A172 (cell line): Measurements from ENCODE around the gene SLC34A1. TPM values are rescaled to one million over a fixed set of nuclear protein-coding genes. Genes with fewer than 3 reads are reported as not detected.
"Not testable (repeated sequence)": the region's sequence is repeated elsewhere in the genome, so short reads cannot be mapped to it uniquely, and the experiment has no call there.

ENCODE experiments used
- DNase-seq: peaks from one replicate; pipeline ENCODE4 v3.0.0-alpha.2; 2015; ENCODE audit warnings: low spot score
- total RNA-seq: library from RNA; depleted of rRNA; stranded (reverse); fragments of >200 nt; shearing (Covaris generic); gene quantifications from 2 replicates; pipeline ENCODE4 v1.2.3, GENCODE V29; 2014; rRNA removed

Gene SLC34A1, protein sequence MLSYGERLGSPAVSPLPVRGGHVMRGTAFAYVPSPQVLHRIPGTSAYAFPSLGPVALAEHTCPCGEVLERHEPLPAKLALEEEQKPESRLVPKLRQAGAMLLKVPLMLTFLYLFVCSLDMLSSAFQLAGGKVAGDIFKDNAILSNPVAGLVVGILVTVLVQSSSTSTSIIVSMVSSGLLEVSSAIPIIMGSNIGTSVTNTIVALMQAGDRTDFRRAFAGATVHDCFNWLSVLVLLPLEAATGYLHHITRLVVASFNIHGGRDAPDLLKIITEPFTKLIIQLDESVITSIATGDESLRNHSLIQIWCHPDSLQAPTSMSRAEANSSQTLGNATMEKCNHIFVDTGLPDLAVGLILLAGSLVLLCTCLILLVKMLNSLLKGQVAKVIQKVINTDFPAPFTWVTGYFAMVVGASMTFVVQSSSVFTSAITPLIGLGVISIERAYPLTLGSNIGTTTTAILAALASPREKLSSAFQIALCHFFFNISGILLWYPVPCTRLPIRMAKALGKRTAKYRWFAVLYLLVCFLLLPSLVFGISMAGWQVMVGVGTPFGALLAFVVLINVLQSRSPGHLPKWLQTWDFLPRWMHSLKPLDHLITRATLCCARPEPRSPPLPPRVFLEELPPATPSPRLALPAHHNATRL
- total RNA-seq: 0.05 TPM in 1 of 2 replicates, not detected in the other

DNA sequence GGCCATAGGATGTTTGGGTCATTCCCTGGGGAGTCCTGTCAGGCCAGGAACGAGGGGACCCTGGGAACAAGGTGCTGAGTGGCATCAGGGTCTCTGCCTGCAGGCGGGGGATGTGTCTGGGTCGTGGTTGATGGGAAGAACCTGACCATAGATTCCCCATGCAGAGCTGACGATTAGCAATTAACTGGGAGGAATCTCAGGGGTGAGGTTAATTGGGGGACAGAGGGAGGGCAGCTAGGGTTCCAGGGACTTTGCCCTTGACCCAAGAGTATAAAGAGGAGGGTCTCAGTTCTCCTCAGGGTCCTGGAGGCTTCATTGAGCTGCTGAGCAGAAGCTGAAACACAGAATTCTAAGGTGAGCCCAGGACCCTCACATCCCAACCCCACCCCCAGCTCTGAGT, at the start of gene SLC34A1:
TSS of gene SLC34A1 (plus strand) at position 301 of the 400 bp plus-strand sequence. CDS start 1,308 bp downstream, outside the sequence.
- no peak for DNase-seq

DNA sequence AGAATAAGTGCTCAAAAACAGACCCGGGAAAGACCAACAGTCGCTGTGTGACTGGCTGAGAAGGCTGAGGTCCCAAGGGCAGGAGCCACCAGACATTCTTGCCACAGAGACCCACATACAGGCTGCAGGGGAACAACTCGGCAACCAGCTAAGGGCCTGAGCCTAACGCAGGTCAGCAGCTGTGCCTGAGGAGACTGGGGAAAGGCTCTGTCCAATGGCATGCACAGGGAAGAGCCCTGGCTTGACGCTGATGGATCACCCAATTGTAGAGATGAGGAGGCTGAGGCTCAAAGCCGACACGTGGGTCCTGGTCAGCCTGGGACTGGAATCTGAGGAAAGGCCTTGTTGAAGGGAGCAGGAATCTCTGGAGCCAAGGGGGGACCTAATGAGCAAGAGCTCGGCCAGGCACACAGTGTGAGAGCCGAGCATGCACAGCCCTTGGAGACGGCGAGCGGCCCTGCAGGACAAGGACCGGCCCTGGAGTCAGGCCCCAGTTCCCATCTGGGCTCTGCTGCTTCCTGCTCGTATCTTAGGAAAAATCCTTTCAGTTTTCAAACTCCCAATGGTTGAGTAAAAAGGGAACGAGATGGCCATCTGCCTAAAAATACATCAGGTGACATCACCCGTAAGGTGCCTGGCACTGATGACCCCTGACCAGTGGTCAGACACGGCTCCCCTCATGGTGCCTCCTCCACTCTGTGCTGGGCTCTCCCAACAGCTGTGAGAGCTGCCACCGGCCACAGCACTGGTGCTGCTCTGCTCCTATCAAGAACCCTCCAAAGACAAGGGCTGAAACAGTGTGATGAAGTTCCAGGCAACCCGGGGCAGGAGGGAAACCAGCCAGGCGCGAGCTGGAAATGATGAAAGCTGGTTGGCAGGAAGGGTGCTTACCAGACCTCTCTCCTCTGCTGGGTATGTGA, 49.2 kb upstream of the SLC34A1 start:
- DNase-seq: no peak

DNA sequence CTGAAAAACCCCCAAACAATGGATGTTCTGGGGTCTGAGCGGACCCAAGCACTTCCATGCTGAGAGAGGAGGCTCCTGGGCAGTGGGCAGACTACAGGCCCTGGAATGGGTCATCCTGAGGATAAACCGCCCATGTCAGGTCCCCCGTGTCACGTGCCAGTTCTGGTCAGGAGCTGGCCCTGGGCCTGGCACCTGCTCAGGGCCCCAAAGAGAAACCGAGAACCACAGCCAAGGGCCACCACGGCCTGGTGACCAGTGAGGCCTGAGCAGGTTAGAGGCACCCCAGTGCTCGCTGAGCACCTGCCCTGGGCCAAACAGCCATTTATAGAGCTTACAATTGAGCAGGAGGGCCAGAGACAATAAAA, 48.6 kb upstream of the SLC34A1 start:
- no peak for DNase-seq

DNA sequence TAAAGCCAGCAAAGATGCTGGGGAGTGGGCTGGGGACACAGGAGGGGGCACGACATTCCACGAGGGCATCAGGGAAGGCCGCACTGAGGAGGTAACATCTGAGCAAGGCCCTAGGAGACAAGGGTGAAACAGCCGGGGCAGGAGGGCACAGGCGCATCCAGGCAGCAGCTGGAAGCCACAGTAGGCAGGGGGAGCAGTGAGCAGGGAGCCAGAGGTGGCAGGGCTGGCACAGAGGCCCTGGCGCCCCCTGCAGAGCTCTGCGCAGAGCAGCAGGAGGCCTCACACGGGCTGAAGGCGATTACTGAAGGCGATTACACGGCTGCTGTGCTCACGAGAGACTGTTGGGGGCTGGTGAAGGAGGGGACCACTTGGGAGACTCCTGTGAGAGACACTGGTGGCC, 48.1 kb upstream of the SLC34A1 start:
- DNase-seq: peak; percentile 35

DNA sequence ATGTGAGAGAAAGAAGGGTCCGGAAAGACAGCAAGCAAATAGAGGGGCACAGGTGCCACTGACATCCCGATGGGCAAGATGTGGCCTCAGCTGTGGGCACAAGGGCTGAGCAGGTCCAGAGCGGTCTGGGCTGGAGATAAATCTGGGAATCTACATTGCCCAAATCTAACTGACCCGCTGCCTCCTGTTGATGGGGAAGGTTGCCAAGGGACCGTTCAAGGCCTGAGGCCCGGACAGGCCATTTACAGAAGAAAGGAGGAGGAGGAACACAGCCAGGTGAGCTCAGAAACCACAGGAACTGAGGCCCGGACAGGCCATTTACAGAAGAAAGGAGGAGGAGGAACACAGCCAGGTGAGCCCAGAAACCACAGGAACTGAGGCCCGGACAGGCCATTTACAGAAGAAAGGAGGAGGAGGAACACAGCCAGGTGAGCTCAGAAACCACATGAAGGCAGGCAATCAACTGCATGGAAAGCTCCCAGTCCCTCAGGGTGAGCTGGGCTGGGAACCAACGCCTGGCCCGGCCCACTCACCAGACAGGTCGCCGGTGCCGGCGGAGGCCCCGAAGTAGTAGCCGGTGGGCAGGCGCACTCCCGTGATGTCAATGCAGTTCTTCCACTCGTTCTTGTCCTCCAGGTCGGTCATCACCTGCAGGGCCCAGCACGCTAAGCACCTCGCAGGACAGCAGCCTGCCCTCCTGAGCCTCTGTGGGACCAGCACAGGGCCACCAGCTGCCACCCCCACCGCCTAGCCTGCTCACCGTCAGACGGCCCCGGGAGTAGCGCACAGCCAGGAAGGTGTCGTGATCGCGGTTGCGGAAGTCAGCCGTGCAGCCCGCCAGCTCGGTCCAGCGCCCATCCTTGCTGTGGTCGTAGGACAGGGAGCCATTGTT, 47.4 kb upstream of the SLC34A1 start:
- no peak for DNase-seq

DNA sequence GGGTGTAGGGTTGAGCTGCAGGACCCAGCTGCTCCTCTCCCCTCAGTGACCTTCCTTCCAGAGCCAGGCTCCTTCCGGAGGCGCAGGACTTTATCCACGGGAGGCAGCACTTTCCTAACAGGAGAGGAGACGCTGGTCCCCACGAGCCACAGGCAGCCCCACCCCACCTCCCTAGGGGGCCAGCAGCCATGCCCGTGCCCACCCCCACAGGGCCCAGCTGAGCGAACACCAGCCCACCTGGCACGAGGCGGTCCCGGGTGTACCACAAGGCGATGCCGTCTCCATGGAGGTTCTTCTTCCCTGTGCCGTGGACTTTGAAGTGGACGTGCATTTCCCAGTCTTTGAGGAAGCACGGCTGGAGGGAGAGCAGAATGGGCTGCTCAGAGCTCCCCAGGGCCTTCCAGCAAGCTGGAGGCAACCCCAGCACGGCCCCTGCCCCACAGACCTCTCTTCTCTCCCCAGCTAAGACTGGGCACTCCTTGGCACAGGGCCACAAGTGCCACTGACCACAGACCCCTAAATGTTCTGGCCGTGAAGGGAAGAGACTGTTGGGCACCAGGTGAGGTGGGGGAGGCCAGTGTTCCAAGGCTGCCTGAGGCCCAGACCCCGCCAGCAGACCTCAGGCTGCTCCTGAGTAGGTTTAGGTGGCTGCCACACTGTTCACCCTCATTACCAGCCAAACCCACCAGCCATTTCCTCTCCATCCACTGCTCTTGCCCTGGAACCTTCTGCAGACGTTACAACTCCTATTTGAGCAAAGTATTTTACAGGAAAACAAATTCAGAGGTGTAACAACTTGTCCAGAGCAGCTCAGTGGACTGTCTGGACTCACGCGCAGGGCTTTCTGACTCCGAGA, 45.8 kb upstream of the SLC34A1 start:
- DNase-seq: no peak

DNA sequence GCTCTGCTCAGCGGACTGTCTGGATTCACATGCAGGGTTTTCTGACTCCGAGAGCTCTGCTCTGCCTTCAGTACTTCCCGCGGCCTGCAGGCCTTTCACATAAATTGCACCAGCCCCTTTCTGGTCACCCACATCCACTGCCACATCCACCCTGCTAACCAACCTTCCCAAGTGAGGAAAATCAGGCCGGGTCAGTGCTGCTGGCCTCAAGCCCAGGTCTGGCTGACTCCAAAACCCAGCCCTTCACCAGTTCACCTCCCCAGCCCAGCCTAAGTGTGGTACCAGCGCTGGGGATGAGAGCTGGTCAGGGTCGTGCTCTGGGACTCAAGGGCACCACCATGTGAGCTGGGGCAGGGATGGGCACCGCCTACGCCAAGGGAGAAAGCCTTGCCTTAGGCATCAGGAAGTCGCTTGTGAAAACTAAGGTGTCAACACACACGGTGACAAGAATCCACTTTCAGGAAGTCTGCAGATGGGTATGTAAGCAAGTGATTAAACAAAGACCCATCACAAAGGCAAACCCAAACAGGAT, 45.1 kb upstream of the SLC34A1 start:
- no peak for DNase-seq

DNA sequence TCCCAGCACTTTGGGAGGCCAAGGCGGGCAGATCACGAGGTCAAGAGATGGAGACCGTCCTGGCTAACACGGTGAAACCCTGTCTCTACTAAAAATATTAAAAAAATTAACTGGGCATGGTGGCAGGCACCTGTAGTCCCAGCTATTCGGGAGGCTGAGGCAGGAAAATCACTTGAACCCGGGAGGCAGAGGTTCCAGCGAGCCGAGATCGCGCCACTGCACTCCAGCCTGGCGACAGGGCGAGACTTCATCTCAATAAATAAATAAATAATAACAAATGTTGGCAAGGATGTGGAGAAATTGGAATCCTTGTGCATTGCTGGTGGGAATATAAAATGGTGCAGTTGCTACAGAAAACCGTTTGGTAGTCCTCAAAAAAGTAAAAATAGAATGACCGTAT, 41.2 kb upstream of the SLC34A1 start:
- not testable (repeated sequence) for DNase-seq

DNA sequence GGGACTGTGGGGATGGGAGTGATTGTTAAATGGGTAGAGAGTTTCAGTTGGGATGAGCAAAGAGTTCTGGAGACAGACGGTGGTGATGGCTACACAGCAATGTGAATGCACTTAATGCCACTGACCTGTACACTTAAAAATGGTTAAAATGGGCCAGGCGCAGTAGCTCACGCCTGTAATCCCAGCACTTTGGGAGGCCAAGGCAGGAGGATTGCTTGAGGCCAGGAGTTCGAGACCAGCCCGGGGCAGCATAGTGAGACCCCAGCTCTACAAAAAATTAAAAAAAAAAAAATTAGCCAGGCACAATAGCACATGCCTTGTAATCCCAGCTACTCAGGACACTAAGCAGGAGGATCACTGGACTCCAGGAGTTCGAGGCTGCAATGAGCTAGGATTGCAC, 40.5 kb upstream of the SLC34A1 start:
- DNase-seq: no peak

DNA sequence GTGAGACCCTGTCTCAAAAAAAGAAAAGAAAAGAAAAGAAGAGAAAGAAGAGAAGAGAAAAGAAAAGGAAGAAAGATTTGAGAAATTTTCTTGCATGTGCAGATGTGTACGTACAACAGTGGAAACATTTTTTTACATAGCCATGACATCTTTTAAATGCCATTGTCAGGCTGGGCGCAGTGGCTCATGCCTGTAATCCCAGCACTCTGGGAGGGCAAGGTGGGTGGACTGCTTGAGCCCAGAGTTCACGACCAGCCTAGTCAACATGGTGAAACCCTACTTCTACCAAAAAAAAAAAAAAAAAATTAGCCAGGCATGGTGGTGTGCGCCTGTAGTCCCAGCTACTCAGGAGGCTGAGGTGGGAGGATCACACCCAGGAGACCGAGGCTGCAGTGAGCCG, 39.3 kb upstream of the SLC34A1 start:
- no peak for DNase-seq

DNA sequence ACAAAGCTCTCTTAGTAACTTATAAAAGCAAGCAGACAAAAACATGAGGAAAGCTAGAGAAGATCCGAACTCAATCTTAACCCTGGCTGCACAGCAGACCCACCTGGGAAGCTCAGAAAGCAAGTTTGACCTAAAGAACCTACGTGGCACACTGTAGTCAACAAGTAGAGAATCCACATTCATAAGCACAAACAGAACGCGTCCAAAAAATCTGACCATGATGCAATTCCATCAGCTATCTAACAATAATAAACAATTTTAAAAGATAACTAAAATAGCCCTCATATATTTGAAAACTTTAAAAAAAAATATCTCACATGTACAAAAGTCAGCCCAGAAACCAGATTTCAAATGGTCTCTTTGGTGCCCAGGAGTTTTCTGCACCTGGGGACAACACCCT, 37.4 kb upstream of the SLC34A1 start:
- DNase-seq: no peak

DNA sequence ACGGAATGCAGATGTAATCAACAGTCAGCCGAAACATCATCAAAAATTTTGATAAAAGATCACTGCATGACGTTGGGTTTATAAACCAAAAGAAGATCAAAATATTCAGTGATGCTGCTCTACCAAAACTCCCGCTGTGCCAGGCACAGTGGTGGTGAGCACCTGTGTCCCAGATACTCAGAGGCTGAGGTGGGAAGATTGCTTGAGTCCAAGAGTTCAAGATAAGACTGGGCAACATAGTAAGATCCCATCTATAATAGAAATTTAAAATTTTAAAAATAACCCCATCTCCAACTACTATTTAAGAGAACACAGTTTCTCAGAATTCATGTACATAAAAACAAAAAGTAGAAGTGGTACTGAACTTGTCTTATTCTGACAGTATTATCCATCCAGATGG, 36.5 kb upstream of the SLC34A1 start:
- no peak for DNase-seq

DNA sequence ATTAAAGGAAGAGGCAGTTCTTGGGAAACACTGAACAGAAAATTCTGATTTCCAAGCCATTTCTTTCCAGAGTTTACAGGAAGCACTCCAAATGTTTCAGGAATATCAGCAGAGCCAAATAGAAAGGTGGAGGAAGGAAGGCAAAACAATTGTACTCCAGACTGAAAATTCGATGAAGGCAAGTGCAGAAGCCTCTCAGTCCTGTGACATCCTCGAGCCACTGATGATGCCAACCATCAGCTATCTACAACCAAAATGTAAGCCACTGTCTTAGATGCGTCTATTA, 34.9 kb upstream of the SLC34A1 start:
- DNase-seq: no peak

DNA sequence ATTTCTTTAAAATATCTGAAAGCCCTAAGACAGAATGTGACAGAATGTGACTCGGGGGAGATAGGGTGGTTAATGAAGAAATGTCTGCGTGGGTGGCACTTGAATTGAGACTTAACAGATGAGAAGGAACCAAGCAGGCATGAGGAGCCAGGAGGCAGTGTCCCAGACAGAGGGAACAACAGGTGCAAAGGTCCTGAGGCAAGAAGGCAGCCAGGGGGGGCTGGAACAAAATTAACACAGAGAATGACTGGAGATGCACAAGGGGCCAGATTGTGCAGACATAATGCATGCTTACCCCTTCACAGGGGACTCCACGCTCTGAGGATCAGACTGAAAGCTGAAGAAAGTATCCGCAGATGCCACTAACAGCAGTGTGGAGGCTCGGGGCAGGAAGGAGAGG, 34.5 kb upstream of the SLC34A1 start:
- DNase-seq: no peak

DNA sequence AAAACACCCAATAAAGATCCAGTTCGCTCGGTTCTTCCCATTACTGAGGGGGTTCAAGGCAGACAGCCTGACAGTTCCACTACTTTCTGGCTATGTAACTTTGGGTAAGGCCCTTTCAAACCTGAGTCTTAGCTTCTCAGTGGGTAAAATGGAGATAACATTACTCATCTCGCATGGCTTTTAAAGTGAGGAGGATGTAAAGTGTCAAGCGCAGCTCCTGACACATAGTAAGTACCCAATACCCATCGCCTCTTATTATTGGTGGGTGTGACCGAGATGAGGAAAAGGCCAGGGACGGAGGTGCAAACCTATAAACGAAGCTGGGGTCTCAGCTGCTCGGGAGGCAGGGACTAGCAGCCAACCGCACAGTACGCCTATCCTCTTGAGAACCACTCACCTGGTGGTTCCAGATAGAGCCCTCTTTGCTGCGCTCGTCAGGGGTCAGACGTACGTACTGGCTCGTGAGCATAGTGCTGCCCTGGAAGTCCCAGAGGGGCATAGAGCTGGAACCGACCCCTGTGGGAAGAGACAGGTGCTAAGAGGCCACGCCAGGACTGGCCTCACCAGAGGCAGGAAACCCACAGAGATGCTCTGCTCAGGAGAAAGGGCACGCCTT, 33.4 kb upstream of the SLC34A1 start:
- DNase-seq: no peak

DNA sequence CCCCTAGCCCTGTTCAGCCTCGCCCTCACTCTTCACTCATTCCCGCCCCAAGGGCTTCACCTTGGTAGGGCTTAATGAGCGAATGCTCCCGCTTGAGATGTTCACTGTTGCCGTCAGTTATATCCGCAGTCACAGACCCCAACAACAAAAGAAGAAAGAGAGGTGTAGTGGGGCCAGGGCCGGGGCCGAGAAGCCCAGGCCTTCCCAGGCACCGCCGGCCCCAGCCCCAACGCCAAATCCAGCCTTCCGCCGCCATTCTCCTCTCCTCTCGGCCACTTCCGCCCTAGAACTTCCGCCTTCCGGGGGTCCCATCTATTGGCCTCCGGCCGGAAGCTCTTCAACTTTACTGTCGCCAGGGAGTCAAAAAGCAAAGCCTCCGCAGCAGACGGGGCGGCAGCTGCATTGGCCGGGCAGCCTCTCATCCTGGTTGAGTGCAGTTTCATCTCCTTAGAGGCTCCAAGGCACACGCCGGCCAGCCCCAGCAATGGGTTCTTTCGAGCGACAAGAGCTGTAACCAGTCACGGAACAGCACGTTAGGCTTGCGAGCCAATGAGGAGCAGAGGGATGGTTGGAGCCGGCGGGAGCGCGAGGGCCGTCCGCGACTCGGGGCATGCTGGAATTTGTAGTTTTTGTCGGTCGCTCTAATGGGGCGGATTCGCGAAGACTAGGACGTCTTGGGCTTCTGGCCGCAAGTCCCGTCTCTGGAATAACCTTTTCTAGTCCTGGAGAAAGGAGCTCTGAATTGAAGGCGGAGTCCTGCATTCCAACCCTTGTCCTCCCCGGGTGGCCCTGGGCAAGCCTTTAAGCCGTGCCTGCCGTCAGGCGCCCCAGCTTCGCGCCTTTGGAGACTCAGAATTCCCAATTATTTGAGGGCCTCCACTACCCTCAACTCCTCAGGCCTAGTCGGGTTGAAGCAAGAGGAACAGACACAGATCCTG, 32.6 kb upstream of the SLC34A1 start, which contains the start of gene LMAN2:
TSS of gene LMAN2 (minus strand) at position 277 of the 938 bp plus-strand sequence. CDS start at position 256, 21 bp downstream.
- peak; percentile 94 for DNase-seq

DNA sequence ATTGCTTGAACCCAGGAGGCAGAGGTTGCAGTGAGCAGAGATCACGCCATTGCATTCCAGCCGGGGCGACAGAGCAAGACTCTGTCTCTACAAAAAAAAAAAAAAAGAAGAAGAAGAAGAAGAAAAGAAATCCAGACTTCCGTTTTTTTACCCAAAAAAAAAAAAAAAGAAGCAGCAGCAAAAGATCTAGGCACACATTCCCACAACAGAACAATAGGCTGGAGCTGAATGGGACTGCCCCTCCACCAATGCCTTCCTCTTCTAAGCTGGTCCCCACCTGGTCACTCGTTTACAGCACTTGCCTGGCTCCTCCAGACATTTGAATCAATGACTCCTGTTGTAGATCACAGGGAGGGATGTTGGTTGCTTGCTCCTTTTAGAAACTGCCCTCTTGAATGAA, 31.1 kb upstream of the SLC34A1 start:
- DNase-seq: no peak

DNA sequence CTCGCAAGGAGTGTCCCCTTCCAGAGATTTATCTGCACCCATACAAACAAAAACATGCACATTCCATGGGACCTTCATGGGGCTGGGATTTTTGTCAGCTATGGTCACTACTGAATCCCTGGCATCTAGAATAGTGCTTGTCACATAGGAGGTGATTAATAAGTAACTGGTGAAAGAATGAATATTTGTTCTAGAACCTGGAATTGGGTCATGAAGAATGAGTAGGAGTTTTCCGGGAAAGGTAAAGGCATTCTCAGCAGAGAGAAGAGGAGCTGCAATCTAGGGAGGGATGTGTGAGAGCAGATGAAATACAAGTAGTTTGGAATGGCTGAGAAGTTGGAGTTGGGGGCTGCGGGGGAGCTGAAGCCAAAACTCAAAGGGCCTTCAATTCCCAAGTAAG, 30.0 kb upstream of the SLC34A1 start:
- no peak for DNase-seq

DNA sequence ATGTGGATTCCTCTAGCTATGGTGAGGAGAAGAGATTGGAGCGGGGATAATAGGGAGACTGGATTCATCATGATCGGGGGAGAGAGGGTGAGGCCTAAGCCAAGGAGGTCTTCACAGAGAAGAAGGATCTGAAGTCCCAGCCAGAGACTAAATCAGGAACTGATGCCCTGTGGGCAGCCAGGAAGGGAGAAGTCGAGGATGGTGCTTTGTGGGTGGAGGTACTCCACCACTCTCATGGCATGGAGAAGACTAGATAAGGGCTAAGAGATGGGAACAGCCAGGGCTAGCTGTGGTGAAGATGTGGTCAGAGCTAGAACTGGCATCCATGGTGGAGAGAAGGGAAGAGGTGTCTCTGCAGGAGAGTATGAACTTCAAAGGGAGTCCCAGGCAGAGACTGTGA, 29.5 kb upstream of the SLC34A1 start:
- no peak for DNase-seq
